NCI-H226 (cell line): ENCODE measurements around the gene TAGLN3.
"Not testable (repeated sequence)": the region's sequence is repeated elsewhere in the genome, so short reads cannot be mapped to it uniquely, and the experiment has no call there.

Source experiments
- DNase-seq: peaks from one replicate; pipeline ENCODE4 v3.0.0-alpha.2; 2015

TAGLN3 gene

GRCh38 chr3:112011376-112011940 lies 12.7 kb downstream of the TAGLN3 start:
- DNase-seq: no peak

GRCh38 chr3:112012205-112012992 lies 13.7 kb downstream of the TAGLN3 start:
- no peak for DNase-seq

GRCh38 chr3:112013058-112013783 lies 14.5 kb downstream of the TAGLN3 start:
- DNase-seq: peak; percentile 63

- DNase-seq: no peak
Measured at GRCh38 chr3:112013784-112014143, 15.0 kb downstream of the TAGLN3 start.

GRCh38 chr3:112017091-112017490 lies 18.4 kb downstream of the TAGLN3 start:
- no peak for DNase-seq

- DNase-seq: no peak
Measured at GRCh38 chr3:112018712-112019111, 20.0 kb downstream of the TAGLN3 start.

GRCh38 chr3:112019716-112020115 lies 21.0 kb downstream of the TAGLN3 start:
- DNase-seq: no peak

- DNase-seq: no peak
Measured at GRCh38 chr3:112020674-112021085, 22.0 kb downstream of the TAGLN3 start.

GRCh38 chr3:112027142-112027541 lies 28.4 kb downstream of the TAGLN3 start:
- no peak for DNase-seq

- DNase-seq: no peak
Measured at GRCh38 chr3:112027826-112028225, 29.1 kb downstream of the TAGLN3 start.

GRCh38 chr3:112030901-112031300 lies 32.2 kb downstream of the TAGLN3 start:
- DNase-seq: no peak

GRCh38 chr3:112032098-112032731 lies 33.5 kb downstream of the TAGLN3 start:
- no peak for DNase-seq

GRCh38 chr3:112034436-112034835 lies 35.7 kb downstream of the TAGLN3 start, which contains the start of gene TMPRSS7:
Gene TMPRSS7, plus strand, starts transcription at chr3:112034736. Its CDS starts 110 bp downstream, at chr3:112034846.
- DNase-seq: no peak

GRCh38 chr3:112035241-112035640 lies 36.5 kb downstream of the TAGLN3 start:
- no peak for DNase-seq

GRCh38 chr3:112037194-112037593 lies 38.5 kb downstream of the TAGLN3 start:
- not testable (repeated sequence) for DNase-seq

GRCh38 chr3:112038863-112039262 lies 40.1 kb downstream of the TAGLN3 start:
- peak; percentile 52 for DNase-seq

GRCh38 chr3:112041321-112041720 lies 42.6 kb downstream of the TAGLN3 start:
- DNase-seq: no peak

GRCh38 chr3:112042842-112043280 lies 44.1 kb downstream of the TAGLN3 start:
- no peak for DNase-seq

GRCh38 chr3:112043621-112044201 lies 45.0 kb downstream of the TAGLN3 start:
- DNase-seq: peak; percentile 47

- DNase-seq: no peak
Measured at GRCh38 chr3:112046599-112046998, 47.9 kb downstream of the TAGLN3 start.

GRCh38 chr3:112047264-112047663 lies 48.5 kb downstream of the TAGLN3 start:
- no peak for DNase-seq

- no peak for DNase-seq
Measured at GRCh38 chr3:112048911-112049310, 50.2 kb downstream of the TAGLN3 start.

- DNase-seq: no peak
Measured at GRCh38 chr3:112053229-112053628, 54.5 kb downstream of the TAGLN3 start.
